Measurements from ENCODE around the gene FANCC. TPM values are rescaled to one million over a fixed set of nuclear protein-coding genes. Genes with fewer than 3 reads are reported as not detected.

Gene FANCC
- total and polyA plus RNA-seq, 5 donors from 2014 or later = 2.8 to 7.5 (median 5.4) TPM

DNA sequence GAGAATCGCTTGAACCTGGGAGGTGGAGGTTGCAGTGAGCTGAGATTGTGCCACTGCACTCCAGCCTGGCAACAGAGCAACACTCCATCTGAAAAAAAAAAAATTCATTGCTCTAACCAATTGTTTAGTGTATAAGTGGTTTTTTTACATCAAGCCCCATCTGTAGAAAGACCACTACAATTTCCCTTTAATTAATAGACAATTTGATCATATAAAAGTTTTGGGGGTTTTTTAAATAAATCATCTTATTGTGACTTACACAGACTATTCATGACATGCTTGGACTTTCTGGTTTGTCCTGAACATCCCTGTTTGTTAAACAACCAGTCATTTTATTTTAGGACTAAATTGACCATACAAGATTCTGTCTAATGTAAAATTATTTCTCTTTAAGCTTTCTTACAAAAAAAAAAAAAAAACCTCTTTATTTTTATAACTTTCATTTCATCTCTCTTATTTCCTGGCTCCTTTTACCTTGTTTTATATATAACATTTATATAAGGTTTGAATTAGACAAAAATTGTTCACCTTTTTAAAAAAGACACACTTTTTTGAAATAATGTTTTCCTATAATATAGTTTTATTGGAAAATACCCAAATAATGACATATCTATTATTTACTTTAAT, 9.8 kb upstream of the FANCC start:
- H3K36me3 Mint-ChIP-seq = no peaks in the 10 kb centered on the region
- ATAC-seq (ENCODE audit: low read depth in 2 of 2) (no peak), DNase-seq (no peak)
- H3K9me3 Mint-ChIP-seq = peaks cover 1 to 9% (median 5%) of the 10 kb centered on the region in 7 donors
- H3K4me3 Mint-ChIP-seq = no peak overlapping the region
- no peak overlapping the region for H3K27ac ChIP-seq (ENCODE audit: insufficient read depth, low read length, poor library complexity, severe bottlenecking)
- H3K27me3 ChIP-seq (ENCODE audit: control insufficient read depth, insufficient read depth, low read length) = no peaks in the 10 kb centered on the region
- no peak overlapping the region for H3K27ac Mint-ChIP-seq
- peaks cover 26% of the 10 kb centered on the region for H3K27me3 Mint-ChIP-seq
- H3K36me3 ChIP-seq (ENCODE audit: control insufficient read depth, insufficient read depth, low read length) = no peaks in the 10 kb centered on the region
- peaks cover 12 to 15% of the 10 kb centered on the region in 2 experiments for H3K9me3 ChIP-seq (ENCODE audit: control insufficient read depth in 2 of 2, low read length in 2 of 2)
- no peak overlapping the region for H3K4me3 ChIP-seq (ENCODE audit: low read depth, low read length)
- H3K4me1 ChIP-seq (ENCODE audit: control insufficient read depth, insufficient read depth, low read length, poor library complexity, severe bottlenecking) = no peaks in the 10 kb centered on the region
- H3K4me1 Mint-ChIP-seq = peaks cover 0 to 3% (median 2%) of the 10 kb centered on the region in 4 donors

DNA sequence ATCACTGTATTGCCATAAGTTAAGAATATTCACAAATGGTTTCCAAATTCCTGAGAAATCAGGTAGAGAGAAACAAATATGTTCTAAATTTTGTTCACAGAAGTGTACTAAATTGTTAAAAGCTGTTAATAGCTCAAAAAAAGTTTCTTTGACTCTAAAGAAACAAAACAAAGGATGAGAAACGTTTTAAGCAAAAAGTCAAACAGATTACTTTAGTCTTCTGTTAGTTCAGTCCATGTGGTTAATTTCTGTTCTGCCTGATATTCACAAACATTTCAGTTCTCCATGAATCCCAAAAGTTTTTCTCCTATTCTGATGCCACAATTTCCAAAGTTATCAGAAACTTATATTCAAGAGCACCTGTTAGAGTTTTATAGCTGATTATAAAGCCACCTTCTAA, 7.7 kb upstream of the FANCC start:
- Histone ChIP-seq H3K27ac (ENCODE audit: insufficient read depth, low read length, poor library complexity, severe bottlenecking) (no peak overlapping the region), H3K9me3 (ENCODE audit: control insufficient read depth in 2 of 2, low read length in 2 of 2) (peaks cover 12 to 15% of the 10 kb centered on the region in 2 experiments), H3K4me3 (ENCODE audit: low read depth, low read length) (no peak overlapping the region), H3K27me3 (ENCODE audit: control insufficient read depth, insufficient read depth, low read length) (no peaks in the 10 kb centered on the region), H3K4me1 (ENCODE audit: control insufficient read depth, insufficient read depth, low read length, poor library complexity, severe bottlenecking) (no peaks in the 10 kb centered on the region), H3K36me3 (ENCODE audit: control insufficient read depth, insufficient read depth, low read length) (no peaks in the 10 kb centered on the region)
- Mint-ChIP-seq H3K27ac (no peak overlapping the region), H3K4me3 (no peak overlapping the region), H3K36me3 (no peaks in the 10 kb centered on the region), H3K27me3 (peaks cover 22% of the 10 kb centered on the region), H3K9me3 (peaks cover 1 to 9% (median 5%) of the 10 kb centered on the region in 7 donors), H3K4me1 (peaks cover 0 to 7% (median 2%) of the 10 kb centered on the region in 4 donors)
- no peak for ATAC-seq (ENCODE audit: low read depth in 2 of 2)
- no peak for DNase-seq

DNA sequence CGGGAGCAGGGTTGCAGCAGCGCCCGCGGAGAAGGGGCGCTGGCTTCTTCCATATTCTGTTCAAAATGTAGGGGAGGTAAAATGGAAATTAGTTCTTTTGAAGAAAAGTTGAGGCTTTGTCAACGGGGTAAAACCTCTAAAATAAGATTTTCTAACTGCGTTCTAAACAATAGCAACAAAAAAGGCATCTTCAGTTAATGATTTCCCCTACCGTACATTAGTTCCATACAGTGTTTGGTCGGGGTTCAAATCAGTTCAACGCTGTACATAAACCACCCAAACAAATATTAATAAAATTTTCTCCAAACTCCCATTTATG, 343 bp upstream of the FANCC start:
- Histone ChIP-seq H3K27ac (ENCODE audit: insufficient read depth, low read length, poor library complexity, severe bottlenecking) (peak overlapping the region; percentile 77), H3K4me3 (ENCODE audit: low read depth, low read length) (peak overlapping the region; percentile 87), H3K4me1 (ENCODE audit: control insufficient read depth, insufficient read depth, low read length, poor library complexity, severe bottlenecking) (peaks cover 12% of the 10 kb centered on the region), H3K9me3 (ENCODE audit: control insufficient read depth in 2 of 2, low read length in 2 of 2) (no peaks in the 10 kb centered on the region), H3K36me3 (ENCODE audit: control insufficient read depth, insufficient read depth, low read length) (no peaks in the 10 kb centered on the region), H3K27me3 (ENCODE audit: control insufficient read depth, insufficient read depth, low read length) (no peaks in the 10 kb centered on the region)
- Mint-ChIP-seq H3K36me3 (no peaks in the 10 kb centered on the region), H3K27ac (peak overlapping the region; percentile 78 to 89 (median 84)), H3K27me3 (peaks cover 7% of the 10 kb centered on the region), H3K4me3 (peak overlapping the region; percentile 94 to 99 (median 96)), H3K4me1 (peaks cover 0 to 27% (median 17%) of the 10 kb centered on the region in 4 donors), H3K9me3 (peaks cover 0 to under 1% (median 0%) of the 10 kb centered on the region in 7 donors)
- ATAC-seq (ENCODE audit: low read depth in 2 of 2) = no peak
- DNase-seq = no peak

DNA sequence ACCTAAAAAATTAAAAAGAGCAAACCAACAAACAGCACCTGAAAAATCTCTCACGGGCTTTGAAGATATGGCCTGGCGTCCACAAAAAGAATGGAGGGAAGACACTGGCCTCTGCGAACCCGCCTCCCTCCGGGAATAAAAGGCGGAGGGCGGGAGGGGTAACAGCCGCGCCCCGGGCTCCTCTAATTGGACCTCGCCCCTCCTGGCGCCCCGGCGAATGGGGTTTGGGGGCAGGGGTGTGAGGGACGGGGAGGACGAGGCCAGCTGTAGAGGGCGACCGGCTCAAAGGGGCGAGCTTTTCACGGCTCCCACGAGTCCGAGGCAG, 753 bp downstream of the FANCC start:
- DNase-seq = peak in 2 of 3 donors; percentile 45 to 46
- peak overlapping the region; percentile 61 for H3K4me3 ChIP-seq (ENCODE audit: low read depth, low read length)
- H3K36me3 Mint-ChIP-seq = no peaks in the 10 kb centered on the region

DNA sequence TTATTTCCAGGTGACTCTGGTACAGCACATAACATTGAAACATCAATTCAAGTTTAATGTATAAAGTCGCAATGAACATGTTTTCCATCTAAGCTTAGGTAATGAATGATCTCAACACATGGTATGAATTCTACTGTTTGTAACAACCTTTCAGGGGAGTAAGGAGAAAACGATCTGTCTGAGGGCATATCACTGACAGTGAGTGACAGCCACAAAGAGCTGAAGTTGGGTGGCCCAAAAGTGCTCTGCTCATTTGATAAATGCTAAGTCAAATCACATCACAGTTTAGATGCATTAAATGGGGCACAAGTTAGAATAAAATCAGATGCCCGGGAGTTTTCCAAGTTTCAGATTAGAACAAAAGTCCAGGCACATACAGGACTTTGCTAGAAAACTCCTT, 1.2 kb downstream of the FANCC start:
- no peak for ATAC-seq (ENCODE audit: low read depth in 2 of 2)
- Histone ChIP-seq H3K4me1 (ENCODE audit: control insufficient read depth, insufficient read depth, low read length, poor library complexity, severe bottlenecking) (peaks cover 12% of the 10 kb centered on the region), H3K27me3 (ENCODE audit: control insufficient read depth, insufficient read depth, low read length) (no peaks in the 10 kb centered on the region), H3K27ac (ENCODE audit: insufficient read depth, low read length, poor library complexity, severe bottlenecking) (no peak overlapping the region), H3K36me3 (ENCODE audit: control insufficient read depth, insufficient read depth, low read length) (no peaks in the 10 kb centered on the region), H3K4me3 (ENCODE audit: low read depth, low read length) (peak overlapping the region; percentile 60), H3K9me3 (ENCODE audit: control insufficient read depth in 2 of 2, low read length in 2 of 2) (no peaks in the 10 kb centered on the region)
- peak overlapping the region; percentile 94 to 97 (median 94) for H3K4me3 Mint-ChIP-seq
- H3K9me3 Mint-ChIP-seq = no peaks in the 10 kb centered on the region
- DNase-seq = no peak
- peaks cover 4% of the 10 kb centered on the region for H3K27me3 Mint-ChIP-seq
- no peaks in the 10 kb centered on the region for H3K36me3 Mint-ChIP-seq
- H3K27ac Mint-ChIP-seq = peak overlapping the region; percentile 31 to 35 (median 32)
- peaks cover 0 to 30% (median 20%) of the 10 kb centered on the region in 4 donors for H3K4me1 Mint-ChIP-seq

More for the DNA sequence above, 753 bp downstream of the FANCC start:
- peak overlapping the region; percentile 31 to 35 (median 32) for H3K27ac Mint-ChIP-seq
- Histone ChIP-seq H3K27me3 (ENCODE audit: control insufficient read depth, insufficient read depth, low read length) (no peaks in the 10 kb centered on the region), H3K36me3 (ENCODE audit: control insufficient read depth, insufficient read depth, low read length) (no peaks in the 10 kb centered on the region), H3K4me1 (ENCODE audit: control insufficient read depth, insufficient read depth, low read length, poor library complexity, severe bottlenecking) (peaks cover 12% of the 10 kb centered on the region), H3K9me3 (ENCODE audit: control insufficient read depth in 2 of 2, low read length in 2 of 2) (no peaks in the 10 kb centered on the region), H3K27ac (ENCODE audit: insufficient read depth, low read length, poor library complexity, severe bottlenecking) (peak overlapping the region; percentile 77)
- peaks cover 0 to 30% (median 20%) of the 10 kb centered on the region in 4 donors for H3K4me1 Mint-ChIP-seq
- peak overlapping the region; percentile 94 to 99 (median 96) for H3K4me3 Mint-ChIP-seq
- ATAC-seq (ENCODE audit: low read depth in 2 of 2) = peak; percentile 24 to 25
- peaks cover 7% of the 10 kb centered on the region for H3K27me3 Mint-ChIP-seq
- H3K9me3 Mint-ChIP-seq = no peaks in the 10 kb centered on the region

DNA sequence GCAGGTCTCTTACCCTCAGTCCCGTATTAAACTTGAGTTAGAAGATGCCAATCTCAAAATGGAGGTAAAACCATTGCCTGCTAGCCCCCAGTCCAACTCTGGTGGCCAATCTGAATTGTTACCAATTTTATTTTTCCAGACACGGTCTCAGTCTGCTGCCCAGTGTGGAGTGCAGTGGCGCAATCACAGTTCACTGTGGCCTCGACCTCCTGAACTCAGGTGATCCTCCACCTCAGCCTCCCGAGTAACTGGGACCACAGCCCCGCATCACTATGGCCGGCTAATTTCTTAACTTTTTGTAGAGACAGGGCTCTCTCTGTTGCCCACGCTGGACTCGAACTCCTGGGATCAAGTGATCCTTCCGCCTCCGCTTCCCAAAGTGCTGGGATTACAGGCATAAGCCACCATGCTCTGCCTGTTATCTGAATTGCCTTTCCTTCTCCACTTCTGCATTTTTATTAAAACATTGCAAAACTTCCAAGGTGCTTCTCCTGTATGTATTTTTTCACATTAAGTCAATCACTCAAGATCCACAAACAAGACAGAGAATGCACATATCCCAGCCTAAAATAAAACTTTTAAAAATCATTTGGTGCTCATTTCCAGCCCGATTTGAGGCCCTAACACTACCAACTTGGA, 2.3 kb downstream of the FANCC start:
- H3K9me3 Mint-ChIP-seq = no peaks in the 10 kb centered on the region
- no peaks in the 10 kb centered on the region for H3K27me3 ChIP-seq (ENCODE audit: control insufficient read depth, insufficient read depth, low read length)
- H3K4me1 ChIP-seq (ENCODE audit: control insufficient read depth, insufficient read depth, low read length, poor library complexity, severe bottlenecking) = peaks cover 12% of the 10 kb centered on the region
- peak overlapping the region in 3 of 4 donors; percentile 5 to 55 (median 16) for H3K4me3 Mint-ChIP-seq
- H3K27ac ChIP-seq (ENCODE audit: insufficient read depth, low read length, poor library complexity, severe bottlenecking) = no peak overlapping the region
- H3K4me1 Mint-ChIP-seq = peaks cover 0 to 30% (median 23%) of the 10 kb centered on the region in 4 donors
- H3K27ac Mint-ChIP-seq = no peak overlapping the region
- H3K4me3 ChIP-seq (ENCODE audit: low read depth, low read length) = no peak overlapping the region
- DNase-seq = no peak
- H3K27me3 Mint-ChIP-seq = no peaks in the 10 kb centered on the region
- H3K36me3 ChIP-seq (ENCODE audit: control insufficient read depth, insufficient read depth, low read length) = no peaks in the 10 kb centered on the region
- no peaks in the 10 kb centered on the region for H3K9me3 ChIP-seq (ENCODE audit: control insufficient read depth in 2 of 2, low read length in 2 of 2)
- H3K36me3 Mint-ChIP-seq = no peaks in the 10 kb centered on the region
- no peak for ATAC-seq (ENCODE audit: low read depth in 2 of 2)

DNA sequence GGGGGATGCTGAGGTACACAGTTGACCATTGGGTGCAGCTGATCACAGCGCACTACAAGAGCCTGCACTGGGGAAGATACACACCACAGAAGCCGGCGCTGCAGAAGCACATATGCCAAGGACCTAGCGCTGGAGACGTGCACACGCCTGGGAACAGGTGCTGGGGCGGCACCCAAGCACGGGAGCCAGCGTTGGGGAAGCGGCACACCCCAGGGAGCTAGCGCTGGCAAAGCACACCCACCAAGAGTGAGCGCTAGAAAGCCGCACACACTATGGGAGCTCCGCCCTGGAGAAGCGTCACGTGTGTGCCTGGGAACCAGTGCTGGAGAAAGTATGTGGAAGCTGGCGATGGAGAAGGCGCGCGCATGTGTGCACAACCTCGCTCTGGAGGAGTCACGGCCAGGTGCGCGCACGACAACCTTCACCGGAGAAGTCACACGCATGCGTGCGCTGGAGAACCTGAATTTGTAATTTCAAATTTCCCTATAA, 4.5 kb downstream of the FANCC start:
- Histone ChIP-seq H3K4me1 (ENCODE audit: control insufficient read depth, insufficient read depth, low read length, poor library complexity, severe bottlenecking) (peaks cover 12% of the 10 kb centered on the region), H3K36me3 (ENCODE audit: control insufficient read depth, insufficient read depth, low read length) (no peaks in the 10 kb centered on the region), H3K4me3 (ENCODE audit: low read depth, low read length) (no peak overlapping the region), H3K9me3 (ENCODE audit: control insufficient read depth in 2 of 2, low read length in 2 of 2) (no peaks in the 10 kb centered on the region), H3K27me3 (ENCODE audit: control insufficient read depth, insufficient read depth, low read length) (no peaks in the 10 kb centered on the region), H3K27ac (ENCODE audit: insufficient read depth, low read length, poor library complexity, severe bottlenecking) (no peak overlapping the region)
- Mint-ChIP-seq H3K27ac (no peak overlapping the region), H3K9me3 (no peaks in the 10 kb centered on the region), H3K27me3 (no peaks in the 10 kb centered on the region), H3K4me1 (peaks cover 0 to 30% (median 22%) of the 10 kb centered on the region in 4 donors), H3K4me3 (peak overlapping the region in 3 of 4 donors; percentile 21 to 61 (median 38)), H3K36me3 (no peaks in the 10 kb centered on the region)
- DNase-seq = no peak
- no peak for ATAC-seq (ENCODE audit: low read depth in 2 of 2)

Data from CD4-positive, CD25-positive, alpha-beta regulatory T cell (primary cell).